SK-N-SH (cell line): Measurements from ENCODE around the gene B4GALNT2. TPM values are rescaled to one million over a fixed set of nuclear protein-coding genes. Genes with fewer than 3 reads are reported as not detected.

Experiments used
- CTCF ChIA-PET: fragments of 300-600, 350-600 bp; formaldehyde crosslinking; extraction: SDS; loops from one replicate; lab custom pipeline; 2021; lab: Yijun Ruan, JAX
- POLR2A ChIA-PET: fragments of 350-600 bp; sonication (Branson Sonifier 250); formaldehyde crosslinking; extraction: SDS; loops from one replicate; lab custom pipeline; 2020; ENCODE audit warnings: antibody characterized with exemption, inconsistent platforms; lab: Yijun Ruan, JAX
- DNase-seq: peaks from one replicate; pipeline ENCODE4 v3.0.0; 2012
- H2AFZ ChIP-seq: fragments of 200-600 bp; sonication (generic); 2 replicates; pipeline ENCODE4 v1.8.1; 2016; ENCODE audit warnings: antibody characterized with exemption, mild to moderate bottlenecking, low read depth
- H3F3A ChIP-seq: fragments of 200-600 bp; sonication (generic); replicated peaks from 2 replicates; pipeline ENCODE3; 2016; ENCODE audit warnings: antibody characterized with exemption, mild to moderate bottlenecking; ENCODE audit not compliant: insufficient read depth
- H3K27ac ChIP-seq, 2 experiments: fragments of 200-500 bp in 1 of 2; fragments of 200-600 bp in 1 of 2; sonication (Bioruptor generic) in 1 of 2; sonication (generic), shearing (Covaris generic) in 1 of 2; 2 replicates each; pipeline versions ENCODE4 v1.5.1 to v1.6.1; 2014 to 2016; ENCODE audit warnings: low read depth in 2 of 2, inconsistent platforms in 1 of 2, low read length in 1 of 2, mild to moderate bottlenecking in 1 of 2, mixed read lengths in 1 of 2
- H3K27me3 ChIP-seq: fragments of 200-600 bp; sonication (generic), shearing (Covaris generic); 2 replicates; pipeline ENCODE4 v1.6.1; 2016; ENCODE audit warnings: mixed run types; ENCODE audit not compliant: insufficient read depth
- H3K36me3 ChIP-seq, 2 experiments: fragments of 200-500 bp in 1 of 2; fragments of 200-600 bp in 1 of 2; sonication (Bioruptor generic) in 1 of 2; sonication (generic) in 1 of 2; replicated peaks in 1 of 2; 2 replicates each; pipeline versions ENCODE3 to v1.5.1; 2014 to 2016; ENCODE audit warnings: low read length in 1 of 2, mild to moderate bottlenecking in 1 of 2; ENCODE audit not compliant: insufficient read depth in 2 of 2, control insufficient read depth in 1 of 2
- H3K4me1 ChIP-seq, 2 experiments: fragments of 200-500 bp in 1 of 2; fragments of 200-600 bp in 1 of 2; sonication (Bioruptor generic) in 1 of 2; sonication (generic), shearing (Covaris generic) in 1 of 2; 2 replicates each; pipeline versions ENCODE4 v1.5.1 to v1.6.1; 2014 to 2016; ENCODE audit warnings: low read depth in 1 of 2, low read length in 1 of 2, mixed run types in 1 of 2; ENCODE audit not compliant: insufficient read depth in 2 of 2, control insufficient read depth in 1 of 2
- H3K4me2 ChIP-seq: fragments of 200-600 bp; sonication (generic), shearing (Covaris generic); 2 replicates; pipeline ENCODE4 v1.6.1; 2017; ENCODE audit warnings: mixed run types
- H3K4me3 ChIP-seq, 2 experiments: fragments of 200-500 bp in 1 of 2; fragments of 200-600 bp in 1 of 2; sonication (Bioruptor generic) in 1 of 2; sonication (generic), shearing (Covaris generic) in 1 of 2; 2 replicates each; pipeline versions ENCODE4 v1.5.1 to v1.8.1; 2014 to 2016; ENCODE audit warnings: low read depth in 2 of 2, inconsistent platforms in 1 of 2, low read length in 1 of 2, mild to moderate bottlenecking in 1 of 2, mixed read lengths in 1 of 2, moderate library complexity in 1 of 2
- H3K79me2 ChIP-seq: fragments of 200-600 bp; sonication (generic); 2 replicates; pipeline ENCODE4 v1.8.1; 2017; ENCODE audit warnings: mild to moderate bottlenecking; ENCODE audit not compliant: insufficient read depth
- H3K9ac ChIP-seq: fragments of 200-600 bp; sonication (generic); 2 replicates; pipeline ENCODE4 v1.6.1; 2017; ENCODE audit warnings: mixed run types
- H3K9me2 ChIP-seq: fragments of 200-600 bp; sonication (generic); 2 replicates; pipeline ENCODE4 v1.6.1; 2017; ENCODE audit warnings: mixed run types
- H3K9me3 ChIP-seq: fragments of 200-600 bp; sonication (generic); 2 replicates; pipeline ENCODE4 v1.6.1; 2017; ENCODE audit warnings: mixed run types, mild to moderate bottlenecking, moderate library complexity
- H4K20me1 ChIP-seq: fragments of 200-600 bp; sonication (generic); 2 replicates; pipeline ENCODE4 v1.6.1; 2017; ENCODE audit warnings: mild to moderate bottlenecking, mixed run types; ENCODE audit not compliant: insufficient read depth
- CHD2 ChIP-seq: fragments of 150-350 bp; IDR thresholded peaks from 2 replicates; pipeline ENCODE4 v1.6.1; 2018; ENCODE audit warnings: low read length; ENCODE audit not compliant: partially characterized antibody
- CTCF ChIP-seq: fragments of 200-600 bp; sonication (generic); IDR thresholded peaks from 2 replicates; pipeline ENCODE4 v1.6.1; 2017; ENCODE audit warnings: antibody characterized with exemption, mild to moderate bottlenecking, moderate library complexity
- ELF1 ChIP-seq: IDR thresholded peaks from 2 replicates; pipeline ENCODE4 v1.4.0; 2012
- FOXJ3 ChIP-seq: sonication (generic); formaldehyde crosslinking; IDR thresholded peaks from 2 replicates; pipeline ENCODE4 v1.5.1; 2020; ENCODE audit warnings: mild to moderate bottlenecking, missing genetic modification reagents
- FOXM1 ChIP-seq: IDR thresholded peaks from 2 replicates; pipeline ENCODE4 v1.4.0; 2012; ENCODE audit warnings: low read depth, mild to moderate bottlenecking
- GABPA ChIP-seq: IDR thresholded peaks from 2 replicates; pipeline ENCODE4 v1.4.0; 2012; ENCODE audit warnings: low read depth, mild to moderate bottlenecking
- MEF2A ChIP-seq: IDR thresholded peaks from 2 replicates; pipeline ENCODE4 v1.4.0; 2012; ENCODE audit warnings: low read depth, borderline replicate concordance
- NFIC ChIP-seq: IDR thresholded peaks from 2 replicates; pipeline ENCODE4 v1.4.0; 2012; ENCODE audit warnings: borderline replicate concordance
- RCOR1 ChIP-seq: fragments of 150-350 bp; IDR thresholded peaks from 2 replicates; pipeline ENCODE4 v1.6.1; 2017; ENCODE audit warnings: antibody characterized with exemption, low read length
- REST ChIP-seq: IDR thresholded peaks from 2 replicates; pipeline ENCODE4 v1.6.1; 2012; ENCODE audit warnings: mild to moderate bottlenecking, low read depth, low read length, moderate library complexity
- TAF1 ChIP-seq: IDR thresholded peaks from 2 replicates; pipeline ENCODE4 v1.6.1; 2012; ENCODE audit warnings: low read depth, mild to moderate bottlenecking, low read length, moderate library complexity, borderline replicate concordance
- YY1 ChIP-seq: IDR thresholded peaks from 2 replicates; pipeline ENCODE4 v1.4.0; 2012; ENCODE audit warnings: low read depth, mild to moderate bottlenecking
- ZBTB33 ChIP-seq: IDR thresholded peaks from 2 replicates; pipeline ENCODE4 v1.4.0; 2012; ENCODE audit warnings: low read depth, borderline replicate concordance
- WGBS: methylation state at CpG from one replicate; pipeline ENCODE4 v1.1.6; 2017; ENCODE audit warnings: low lambda C conversion rate; 5-methylcytosine and 5-hydroxymethylcytosine counted together
- polyA plus RNA-seq, 3 experiments: library from polyadenylated mRNA; depleted of rRNA; stranded (reverse); fragments of >200 nt; gene quantifications; 2 replicates each; pipeline ENCODE4 v1.2.3, GENCODE V29; 2012

B4GALNT2 gene
- polyA plus RNA-seq, 1 of the 3 experiments (the other 2 are of a cell fraction) = not detected

- DNase-seq = no peak
- no peak overlapping the region for H3K9ac ChIP-seq
- no peak overlapping the region for H3K4me2 ChIP-seq
- CTCF ChIA-PET = interaction anchor here (1.3 to 1.8 kb wide), 2 partner anchors 8 to 19 kb away, joined by 3 to 4 read pairs; no protein-coding TSS in a partner anchor
- H3K9me2 ChIP-seq = no peaks in the 10 kb centered on the region
- 5% methylated on average over 4 of the region's 4 CpGs for WGBS
- H4K20me1 ChIP-seq = no peaks in the 10 kb centered on the region
- H3K79me2 ChIP-seq = no peaks in the 10 kb centered on the region
- TF ChIP-seq FOXJ3 = no peak
- no peak for TF ChIP-seq FOXM1
- no peak for TF ChIP-seq RCOR1
- no peak for TF ChIP-seq YY1
- TF ChIP-seq MEF2A = no peak
- no peak for TF ChIP-seq NFIC
- no peak overlapping the region for H3K4me3 ChIP-seq
- POLR2A ChIA-PET = no interaction called here
- peaks cover 11% of the 10 kb centered on the region for H3F3A ChIP-seq
- H2AFZ ChIP-seq = no peak overlapping the region
- H3K27ac ChIP-seq = no peak overlapping the region
- peaks cover 40% of the 10 kb centered on the region for H3K27me3 ChIP-seq
- no peaks in the 10 kb centered on the region for H3K9me3 ChIP-seq
- peaks cover 0 to 16% of the 10 kb centered on the region in 2 experiments; a peak in 2 of 4 replicates for H3K4me1 ChIP-seq
- H3K36me3 ChIP-seq = no peaks in the 10 kb centered on the region
These were observed 20.6 kb upstream of the B4GALNT2 start for GRCh38 chr17:49111934-49112333.

- CTCF ChIA-PET = interaction anchor here (1.3 kb wide), 1 partner anchor 9 kb away, joined by 3 read pairs; no protein-coding TSS in a partner anchor
These were observed 19.6 kb upstream of the B4GALNT2 start for GRCh38 chr17:49112936-49113335.

More at GRCh38 chr17:49112936-49113335, 19.6 kb upstream of the B4GALNT2 start:
- Histone ChIP-seq H3K4me3 (no peak overlapping the region), H3K9me3 (no peaks in the 10 kb centered on the region), H3K4me1 (peaks cover 0 to 11% of the 10 kb centered on the region in 2 experiments; a peak in 2 of 4 replicates), H3K36me3 (no peaks in the 10 kb centered on the region), H3K27ac (no peak overlapping the region), H3K9ac (no peak overlapping the region), H3K79me2 (no peaks in the 10 kb centered on the region), H3K27me3 (peaks cover 50% of the 10 kb centered on the region), H3F3A (peaks cover 7% of the 10 kb centered on the region), H2AFZ (no peak overlapping the region), H4K20me1 (no peaks in the 10 kb centered on the region), H3K9me2 (no peaks in the 10 kb centered on the region), H3K4me2 (no peak overlapping the region)
- POLR2A ChIA-PET = no interaction called here
- 14% methylated on average over 1 of the region's 1 CpG for WGBS
- TF ChIP-seq TAF1 (no peak), CHD2 (no peak), ELF1 (no peak), ZBTB33 (no peak), GABPA (no peak), CTCF (no peak), REST (no peak)
- no peak for DNase-seq
